RWPE2 (cell line): ENCODE results near the gene PITHD1.
"Not testable (repeated sequence)": the region's sequence is repeated elsewhere in the genome, so short reads cannot be mapped to it uniquely, and the experiment has no call there.

Experiments used
- ATAC-seq: fragments of 200-7000 bp; cut with Tn5 transposase; 3 replicates; pipeline ENCODE4 v1.9.1; 2021; ENCODE audit warnings: low read depth
- DNase-seq: peaks from one replicate; pipeline ENCODE4 v3.0.0-alpha.2; 2020; ENCODE audit warnings: low spot score
- H3K27ac ChIP-seq: fragments of 450-650 bp; 2 replicates; pipeline ENCODE4 v1.5.1; 2017; ENCODE audit warnings: mild to moderate bottlenecking; ENCODE audit not compliant: poor library complexity, severe bottlenecking
- H3K27me3 ChIP-seq: fragments of 250-450 bp; sonication (Bioruptor Pico); 2 replicates; pipeline ENCODE4 v1.5.1; 2021; ENCODE audit warnings: mild to moderate bottlenecking, moderate library complexity; ENCODE audit not compliant: insufficient read depth, poor library complexity, severe bottlenecking
- H3K36me3 ChIP-seq: fragments of 250-450 bp; sonication (Bioruptor Pico); 2 replicates; pipeline ENCODE4 v1.5.1; 2020; ENCODE audit warnings: low read depth, mild to moderate bottlenecking, moderate library complexity
- H3K4me1 ChIP-seq: fragments of 250-450 bp; sonication (Bioruptor Pico); 2 replicates; pipeline ENCODE4 v1.5.1; 2021; ENCODE audit warnings: mild to moderate bottlenecking, moderate library complexity; ENCODE audit not compliant: insufficient read depth, poor library complexity, severe bottlenecking
- H3K4me3 ChIP-seq: fragments of 250-450 bp; sonication (Bioruptor Pico); 2 replicates; pipeline ENCODE4 v1.5.1; 2021; ENCODE audit warnings: mild to moderate bottlenecking, moderate library complexity; ENCODE audit not compliant: severe bottlenecking
- H3K9me3 ChIP-seq: fragments of 250-450 bp; sonication (Bioruptor Pico); 2 replicates; pipeline ENCODE4 v1.5.1; 2021; ENCODE audit warnings: mild to moderate bottlenecking, moderate library complexity; ENCODE audit not compliant: severe bottlenecking
- CTCF ChIP-seq: fragments of 450-650 bp; IDR thresholded peaks from one replicate; pipeline ENCODE4 v1.5.1; 2017; ENCODE audit warnings: mild to moderate bottlenecking, moderate library complexity; ENCODE audit not compliant: poor library complexity, severe bottlenecking

Gene PITHD1

GRCh38 chr1:23774174-23774880 is 3.9 kb upstream of the PITHD1 start:
- ATAC-seq (no peak), DNase-seq (no peak)
- Histone ChIP-seq H3K27ac (no peak overlapping the region), H3K4me3 (no peak overlapping the region), H3K4me1 (peaks cover 5% of the 10 kb centered on the region), H3K27me3 (no peaks in the 10 kb centered on the region), H3K9me3 (no peaks in the 10 kb centered on the region), H3K36me3 (peaks cover 15% of the 10 kb centered on the region)
- TF ChIP-seq CTCF: no peak

GRCh38 chr1:23776217-23776616 is 2.0 kb upstream of the PITHD1 start:
- H3K27me3 ChIP-seq: no peaks in the 10 kb centered on the region
- no peak for TF ChIP-seq CTCF
- H3K27ac ChIP-seq: no peak overlapping the region
- peaks cover 26% of the 10 kb centered on the region for H3K36me3 ChIP-seq
- H3K9me3 ChIP-seq: no peaks in the 10 kb centered on the region
- H3K4me1 ChIP-seq: peaks cover 15% of the 10 kb centered on the region
- ATAC-seq: no peak
- no peak for DNase-seq
- H3K4me3 ChIP-seq: no peak overlapping the region

- Histone ChIP-seq H3K9me3 (no peaks in the 10 kb centered on the region), H3K4me1 (peaks cover 15% of the 10 kb centered on the region), H3K27me3 (no peaks in the 10 kb centered on the region), H3K4me3 (no peak overlapping the region), H3K27ac (peak overlapping the region; percentile 41), H3K36me3 (peaks cover 56% of the 10 kb centered on the region)
- DNase-seq (no peak), ATAC-seq (peak; percentile 51)
- TF ChIP-seq CTCF: no peak
These were observed 1.7 kb downstream of the PITHD1 start for GRCh38 chr1:23779826-23780371.

GRCh38 chr1:23783141-23783540 is 4.9 kb downstream of the PITHD1 start:
- DNase-seq, H3K27ac ChIP-seq, ATAC-seq, H3K4me3 ChIP-seq, H3K27me3 ChIP-seq, H3K9me3 ChIP-seq: not testable (repeated sequence)
- peaks cover 84% of the 10 kb centered on the region for H3K36me3 ChIP-seq
- peaks cover 13% of the 10 kb centered on the region for H3K4me1 ChIP-seq

- H3K27ac ChIP-seq: no peak overlapping the region
- no peaks in the 10 kb centered on the region for H3K27me3 ChIP-seq
- DNase-seq: no peak
- no peaks in the 10 kb centered on the region for H3K9me3 ChIP-seq
- no peak for TF ChIP-seq CTCF
- no peak for ATAC-seq
- no peak overlapping the region for H3K4me3 ChIP-seq
- peaks cover 13% of the 10 kb centered on the region for H3K4me1 ChIP-seq
- peaks cover 83% of the 10 kb centered on the region for H3K36me3 ChIP-seq
These were observed 6.6 kb downstream of the PITHD1 start for GRCh38 chr1:23784846-23785245.
